DND-41 (cell line): ENCODE measurements around the gene GMFB.

Source experiments
- ATAC-seq: fragments of 200-7000 bp; cut with Tn5 transposase; 3 replicates; pipeline ENCODE4 v1.9.1; 2021; ENCODE audit warnings: low read depth; ENCODE audit not compliant: insufficient read depth
- DNase-seq: peaks from one replicate; pipeline ENCODE4 v3.0.0-alpha.2; 2020
- H2AFZ ChIP-seq: 2 replicates; pipeline ENCODE4 v1.6.0; 2012; ENCODE audit warnings: low read depth, low read length
- H3K27ac ChIP-seq: 2 replicates; pipeline ENCODE4 v1.5.1; 2012; ENCODE audit warnings: low read length, inconsistent platforms
- H3K27me3 ChIP-seq: fragments of 200-600 bp; sonication (generic); 2 replicates; pipeline ENCODE4 v1.6.0; 2012; ENCODE audit warnings: low read length, mild to moderate bottlenecking, inconsistent platforms; ENCODE audit not compliant: insufficient read depth, poor library complexity
- H3K36me3 ChIP-seq: 2 replicates; pipeline ENCODE4 v1.5.1; 2012; ENCODE audit warnings: low read length, inconsistent platforms; ENCODE audit not compliant: insufficient read depth
- H3K4me1 ChIP-seq: 2 replicates; pipeline ENCODE4 v1.5.1; 2012; ENCODE audit warnings: mild to moderate bottlenecking, low read length; ENCODE audit not compliant: insufficient read depth
- H3K4me2 ChIP-seq: 2 replicates; pipeline ENCODE4 v1.6.0; 2012; ENCODE audit warnings: mild to moderate bottlenecking, moderate library complexity, low read length, inconsistent platforms; ENCODE audit not compliant: insufficient read depth
- H3K4me3 ChIP-seq, 2 experiments: fragments of 200-600 bp in 1 of 2; shearing (Covaris generic) in 1 of 2; 2 replicates each; pipeline ENCODE4 v1.5.1; 2012 to 2016; ENCODE audit warnings: inconsistent platforms in 2 of 2, low read length in 2 of 2, mild to moderate bottlenecking in 2 of 2, low read depth in 1 of 2, moderate library complexity in 1 of 2
- H3K79me2 ChIP-seq: 2 replicates; pipeline ENCODE4 v1.6.0; 2012; ENCODE audit warnings: low read length, inconsistent platforms; ENCODE audit not compliant: insufficient read depth
- H3K9ac ChIP-seq: 2 replicates; pipeline ENCODE4 v1.6.0; 2012; ENCODE audit warnings: low read depth, mild to moderate bottlenecking, inconsistent platforms, low read length, moderate library complexity
- H3K9me3 ChIP-seq: 2 replicates; pipeline ENCODE4 v1.5.1; 2012; ENCODE audit warnings: low read length, moderate library complexity, mild to moderate bottlenecking, inconsistent platforms; ENCODE audit not compliant: insufficient read depth, severe bottlenecking
- H4K20me1 ChIP-seq: 2 replicates; pipeline ENCODE4 v1.6.0; 2012; ENCODE audit warnings: low read length; ENCODE audit not compliant: insufficient read depth
- EZH2 ChIP-seq: IDR thresholded peaks from 3 replicates; pipeline ENCODE4 v1.6.1; 2012; ENCODE audit warnings: borderline replicate concordance, low read depth, mild to moderate bottlenecking, moderate library complexity, low read length, inconsistent platforms; ENCODE audit not compliant: severe bottlenecking
- TF ChIP-seq, protein P1 (sequence below): IDR thresholded peaks from 2 replicates; pipeline ENCODE4 v1.5.1; 2012; ENCODE audit warnings: borderline replicate concordance, low read length, moderate library complexity, mild to moderate bottlenecking; ENCODE audit not compliant: poor library complexity, severe bottlenecking; ENCODE audit errors: extremely low read depth

Gene GMFB

GRCh38 chr14:54524410-54524809, 35.6 kb upstream of the GMFB start:
- Histone ChIP-seq H3K4me2 (no peak overlapping the region), H3K9ac (no peak overlapping the region), H3K9me3 (no peaks in the 10 kb centered on the region), H3K79me2 (no peaks in the 10 kb centered on the region), H3K27me3 (no peaks in the 10 kb centered on the region), H3K36me3 (peaks cover 7% of the 10 kb centered on the region; the same call in 1 of the 2 replicates), H3K4me1 (no peaks in the 10 kb centered on the region), H4K20me1 (no peaks in the 10 kb centered on the region), H2AFZ (no peak overlapping the region), H3K4me3 (no peak overlapping the region), H3K27ac (no peak overlapping the region)
- ATAC-seq (no peak), DNase-seq (no peak)
- TF ChIP-seq EZH2, result no peak
- TF ChIP-seq, protein P1, sequence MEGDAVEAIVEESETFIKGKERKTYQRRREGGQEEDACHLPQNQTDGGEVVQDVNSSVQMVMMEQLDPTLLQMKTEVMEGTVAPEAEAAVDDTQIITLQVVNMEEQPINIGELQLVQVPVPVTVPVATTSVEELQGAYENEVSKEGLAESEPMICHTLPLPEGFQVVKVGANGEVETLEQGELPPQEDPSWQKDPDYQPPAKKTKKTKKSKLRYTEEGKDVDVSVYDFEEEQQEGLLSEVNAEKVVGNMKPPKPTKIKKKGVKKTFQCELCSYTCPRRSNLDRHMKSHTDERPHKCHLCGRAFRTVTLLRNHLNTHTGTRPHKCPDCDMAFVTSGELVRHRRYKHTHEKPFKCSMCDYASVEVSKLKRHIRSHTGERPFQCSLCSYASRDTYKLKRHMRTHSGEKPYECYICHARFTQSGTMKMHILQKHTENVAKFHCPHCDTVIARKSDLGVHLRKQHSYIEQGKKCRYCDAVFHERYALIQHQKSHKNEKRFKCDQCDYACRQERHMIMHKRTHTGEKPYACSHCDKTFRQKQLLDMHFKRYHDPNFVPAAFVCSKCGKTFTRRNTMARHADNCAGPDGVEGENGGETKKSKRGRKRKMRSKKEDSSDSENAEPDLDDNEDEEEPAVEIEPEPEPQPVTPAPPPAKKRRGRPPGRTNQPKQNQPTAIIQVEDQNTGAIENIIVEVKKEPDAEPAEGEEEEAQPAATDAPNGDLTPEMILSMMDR, result no peak

DNA sequence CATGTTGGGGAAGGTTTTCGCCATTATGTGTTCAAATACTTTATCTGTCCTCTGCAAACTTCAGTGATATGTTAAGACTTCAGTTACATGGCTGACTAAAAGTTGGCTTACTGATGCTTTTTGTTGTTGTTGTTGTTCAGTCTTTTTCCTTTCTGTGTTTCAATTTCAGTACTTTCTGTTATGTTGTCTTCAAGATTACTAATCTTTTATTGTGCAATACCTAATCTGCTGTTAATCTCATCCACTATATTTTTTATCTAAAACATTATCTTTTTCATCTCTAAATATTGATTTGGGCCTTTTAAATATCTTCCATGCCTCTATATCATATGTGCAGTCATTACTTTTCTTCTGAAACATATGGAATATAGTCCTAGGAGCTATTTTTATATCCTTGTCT, 27.9 kb upstream of the GMFB start:
- Histone ChIP-seq H4K20me1 (no peaks in the 10 kb centered on the region), H3K9me3 (peaks cover 11% of the 10 kb centered on the region)

GRCh38 chr14:54515670-54516069, 26.9 kb upstream of the GMFB start:
- Histone ChIP-seq H3K9ac (no peak overlapping the region), H3K27me3 (no peaks in the 10 kb centered on the region), H3K4me2 (no peak overlapping the region), H3K36me3 (no peaks in the 10 kb centered on the region), H3K27ac (no peak overlapping the region), H3K4me3 (no peak overlapping the region), H3K9me3 (peaks cover 11% of the 10 kb centered on the region), H4K20me1 (no peaks in the 10 kb centered on the region), H3K4me1 (peaks cover 17% of the 10 kb centered on the region), H3K79me2 (no peaks in the 10 kb centered on the region), H2AFZ (no peak overlapping the region)
- DNase-seq (no peak), ATAC-seq (no peak)
- TF ChIP-seq, protein P1, result no peak
- TF ChIP-seq EZH2, result no peak

More for the DNA sequence above, 27.9 kb upstream of the GMFB start:
- H3K79me2 ChIP-seq, result no peaks in the 10 kb centered on the region
- H3K4me2 ChIP-seq, result no peak overlapping the region
- H2AFZ ChIP-seq, result no peak overlapping the region
- ATAC-seq (no peak), DNase-seq (no peak)
- H3K4me3 ChIP-seq, result no peak overlapping the region
- no peaks in the 10 kb centered on the region for H3K36me3 ChIP-seq
- no peaks in the 10 kb centered on the region for H3K27me3 ChIP-seq
- TF ChIP-seq, protein P1, result no peak
- no peak for TF ChIP-seq EZH2
- peaks cover 7% of the 10 kb centered on the region; the same call in 1 of the 2 replicates for H3K4me1 ChIP-seq
- no peak overlapping the region for H3K9ac ChIP-seq
- H3K27ac ChIP-seq, result no peak overlapping the region

DNA sequence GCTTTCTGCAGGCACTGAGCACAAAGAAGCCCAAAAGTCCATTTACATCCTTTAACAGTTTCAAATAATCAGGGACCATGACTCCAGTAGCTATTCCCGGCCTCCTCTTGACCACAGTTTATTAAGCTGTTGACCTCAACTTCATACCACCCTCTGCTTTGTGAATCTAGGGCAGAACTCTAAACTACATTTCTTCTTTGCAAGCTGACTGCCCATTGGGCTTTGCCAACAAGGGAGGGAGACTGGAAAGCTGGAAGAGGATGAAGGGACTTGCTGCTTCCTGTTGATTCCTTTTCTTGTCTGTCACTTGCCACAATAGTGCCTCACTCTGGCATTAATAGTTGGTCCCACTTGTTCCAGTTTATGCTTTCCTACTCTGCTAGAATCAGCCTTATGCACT, 23.6 kb upstream of the GMFB start:
- ATAC-seq (no peak), DNase-seq (no peak)
- Histone ChIP-seq H3K36me3 (peaks cover 3% of the 10 kb centered on the region; the same call in 1 of the 2 replicates), H3K4me3 (no peak overlapping the region), H3K4me1 (peaks cover 32% of the 10 kb centered on the region), H3K79me2 (no peaks in the 10 kb centered on the region), H3K4me2 (no peak overlapping the region), H3K9me3 (peaks cover 11% of the 10 kb centered on the region), H4K20me1 (no peaks in the 10 kb centered on the region), H2AFZ (no peak overlapping the region), H3K27ac (no peak overlapping the region), H3K9ac (no peak overlapping the region), H3K27me3 (peaks cover 9% of the 10 kb centered on the region)
- TF ChIP-seq EZH2, result no peak
- TF ChIP-seq, protein P1, result no peak
